Naive thymus-derived CD4-positive, alpha-beta T cell (primary cell): ENCODE data around the gene DMXL1. TPM values are rescaled to one million over a fixed set of nuclear protein-coding genes. Genes with fewer than 3 reads are reported as not detected.

Experiments
- ATAC-seq: fragments of 150-1000 bp; cut with Tn5 transposase; 2 replicates; pipeline ENCODE4 v1.10.0; 2021; ENCODE audit warnings: mild to moderate bottlenecking, moderate library complexity
- CTCF ChIA-PET: fragments of 350-600 bp; sonication (Branson Sonifier 250); formaldehyde crosslinking; loops from one replicate; lab custom pipeline; 2021; ENCODE audit warnings: antibody characterized with exemption; lab: Charles Lee
- POLR2A ChIA-PET: fragments of 350-600 bp; sonication (Branson Sonifier 250); formaldehyde crosslinking; loops from one replicate; lab custom pipeline; 2021; ENCODE audit warnings: antibody characterized with exemption, inconsistent platforms; lab: Charles Lee
- DNase-seq, 9 donors: peaks; one replicate each; pipeline versions ENCODE4 v3.0.0 to v3.0.0-alpha.2; 2020 to 2022; ENCODE audit warnings: mixed read lengths in 1 of 9
- H3K27ac ChIP-seq: one replicate; pipeline ENCODE4 v1.7.0; 2013; ENCODE audit warnings: mild to moderate bottlenecking, low read depth, low read length, moderate library complexity
- H3K27me3 ChIP-seq, 2 donors: one replicate each; pipeline ENCODE4 v1.7.0; 2013; ENCODE audit warnings: low read length in 2 of 2, mild to moderate bottlenecking in 2 of 2, moderate library complexity in 2 of 2; ENCODE audit not compliant: control insufficient read depth in 2 of 2, insufficient read depth in 2 of 2
- H3K36me3 ChIP-seq, 3 experiments: 1 replicate in 2 of 3; 2 replicates in 1 of 3; pipeline ENCODE4 v1.7.0; 2013; ENCODE audit warnings: low read length in 3 of 3, mild to moderate bottlenecking in 3 of 3, moderate library complexity in 1 of 3; ENCODE audit not compliant: insufficient read depth in 3 of 3, control insufficient read depth in 2 of 3
- H3K4me1 ChIP-seq, 2 donors: one replicate each; pipeline ENCODE4 v1.7.0; 2013; ENCODE audit warnings: low read length in 2 of 2, mild to moderate bottlenecking in 2 of 2, moderate library complexity in 1 of 2; ENCODE audit not compliant: control insufficient read depth in 2 of 2, insufficient read depth in 2 of 2
- H3K4me3 ChIP-seq: 2 replicates; pipeline ENCODE4 v1.7.0; 2013; ENCODE audit warnings: mild to moderate bottlenecking, low read length
- H3K9me3 ChIP-seq, 3 experiments: 1 replicate in 2 of 3; 2 replicates in 1 of 3; pipeline ENCODE4 v1.7.0; 2013; ENCODE audit warnings: low read length in 3 of 3; ENCODE audit not compliant: control insufficient read depth in 2 of 3
- H3K27ac Mint-ChIP-seq, 9 donors: one replicate each; pipeline ENCODE4 v1.8.0; 2020 to 2022; ENCODE audit warnings: mixed read lengths in 9 of 9, mild to moderate bottlenecking in 8 of 9, moderate library complexity in 5 of 9, inconsistent platforms in 2 of 9
- H3K27me3 Mint-ChIP-seq, 5 donors: one replicate each; pipeline ENCODE4 v1.8.0; 2021 to 2022; ENCODE audit warnings: mixed read lengths in 5 of 5, mild to moderate bottlenecking in 1 of 5
- H3K36me3 Mint-ChIP-seq, 5 donors: one replicate each; pipeline ENCODE4 v1.8.0; 2020 to 2022; ENCODE audit warnings: mixed read lengths in 5 of 5, mild to moderate bottlenecking in 3 of 5, inconsistent platforms in 1 of 5
- H3K4me1 Mint-ChIP-seq, 7 donors: one replicate each; pipeline ENCODE4 v1.8.0; 2020 to 2022; ENCODE audit warnings: mixed read lengths in 7 of 7, mild to moderate bottlenecking in 3 of 7, inconsistent platforms in 1 of 7
- H3K4me3 Mint-ChIP-seq, 10 donors: one replicate each; pipeline ENCODE4 v1.8.0; 2020 to 2022; ENCODE audit warnings: mild to moderate bottlenecking in 10 of 10, mixed read lengths in 10 of 10, moderate library complexity in 6 of 10, inconsistent platforms in 2 of 10
- H3K9me3 Mint-ChIP-seq, 11 donors: one replicate each; pipeline ENCODE4 v1.8.0; 2020 to 2022; ENCODE audit warnings: mixed read lengths in 11 of 11, mild to moderate bottlenecking in 4 of 11, inconsistent platforms in 1 of 11, moderate library complexity in 1 of 11
- intact Hi-C, 2 donors: fragments of 100-400 bp; cut with micrococcal nuclease; formaldehyde crosslinking; loops; one replicate each; pipeline ENCODE4 v1.15.1; 2023
- polyA plus RNA-seq, 2 donors: library from polyadenylated mRNA; unstranded; fragments of 300-500 nt; fragmentation: Illumina TruSeq; gene quantifications; one replicate each; pipeline ENCODE4 v1.2.3, GENCODE V29; 2021
- total RNA-seq, 6 experiments: library from RNA in 5 of 6; stranded (reverse) in 5 of 6; gene quantifications; 1 replicate in 5 of 6; 2 replicates in 1 of 6; pipeline ENCODE4 v1.2.3 and lab custom pipeline; 2021 to 2026

Gene DMXL1
- total and polyA plus RNA-seq, 7 experiments from 2014 or later, result 16.5 to 40.8 (median 32.0) TPM

DNA sequence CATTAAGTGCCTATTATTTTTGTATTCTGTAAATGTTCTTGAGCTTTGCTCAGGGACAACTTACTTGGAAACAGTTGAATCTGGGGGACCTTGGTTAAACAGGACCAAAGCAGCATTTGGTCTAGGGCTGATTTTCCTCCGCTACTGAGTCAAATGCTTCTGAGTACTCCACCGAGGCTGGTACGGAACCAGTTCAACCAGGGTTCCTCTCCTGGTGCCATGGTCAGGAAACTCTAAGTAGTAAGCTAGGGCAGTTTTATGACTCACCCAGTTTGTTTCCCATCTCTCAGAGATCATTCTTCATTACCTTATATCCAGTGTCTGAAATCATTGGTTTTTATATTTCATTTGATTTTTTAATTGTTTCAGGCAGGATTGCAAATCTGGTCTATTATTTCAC is 173.0 kb downstream of the DMXL1 start:
- intact Hi-C loops, result no loop called here
- Histone ChIP-seq H3K27ac (no peak overlapping the region), H3K4me1 (peaks cover 0 to 6% of the 10 kb centered on the region in 2 donors), H3K27me3 (no peaks in the 10 kb centered on the region), H3K4me3 (no peak overlapping the region), H3K9me3 (no peaks in the 10 kb centered on the region), H3K36me3 (no peaks in the 10 kb centered on the region)
- POLR2A ChIA-PET, result no interaction called here
- H3K4me1 Mint-ChIP-seq, result peaks cover 4 to 7% (median 6%) of the 10 kb centered on the region in 7 donors
- H3K27ac Mint-ChIP-seq, result peak overlapping the region in 2 of 9 donors; percentile 55 to 66
- DNase-seq, result no peak
- peaks cover 0 to 38% (median 27%) of the 10 kb centered on the region in 5 donors for H3K36me3 Mint-ChIP-seq
- CTCF ChIA-PET, result no interaction called here
- no peaks in the 10 kb centered on the region for H3K9me3 Mint-ChIP-seq
- no peaks in the 10 kb centered on the region for H3K27me3 Mint-ChIP-seq
- no peak overlapping the region for H3K4me3 Mint-ChIP-seq
- ATAC-seq, result no peak

DNA sequence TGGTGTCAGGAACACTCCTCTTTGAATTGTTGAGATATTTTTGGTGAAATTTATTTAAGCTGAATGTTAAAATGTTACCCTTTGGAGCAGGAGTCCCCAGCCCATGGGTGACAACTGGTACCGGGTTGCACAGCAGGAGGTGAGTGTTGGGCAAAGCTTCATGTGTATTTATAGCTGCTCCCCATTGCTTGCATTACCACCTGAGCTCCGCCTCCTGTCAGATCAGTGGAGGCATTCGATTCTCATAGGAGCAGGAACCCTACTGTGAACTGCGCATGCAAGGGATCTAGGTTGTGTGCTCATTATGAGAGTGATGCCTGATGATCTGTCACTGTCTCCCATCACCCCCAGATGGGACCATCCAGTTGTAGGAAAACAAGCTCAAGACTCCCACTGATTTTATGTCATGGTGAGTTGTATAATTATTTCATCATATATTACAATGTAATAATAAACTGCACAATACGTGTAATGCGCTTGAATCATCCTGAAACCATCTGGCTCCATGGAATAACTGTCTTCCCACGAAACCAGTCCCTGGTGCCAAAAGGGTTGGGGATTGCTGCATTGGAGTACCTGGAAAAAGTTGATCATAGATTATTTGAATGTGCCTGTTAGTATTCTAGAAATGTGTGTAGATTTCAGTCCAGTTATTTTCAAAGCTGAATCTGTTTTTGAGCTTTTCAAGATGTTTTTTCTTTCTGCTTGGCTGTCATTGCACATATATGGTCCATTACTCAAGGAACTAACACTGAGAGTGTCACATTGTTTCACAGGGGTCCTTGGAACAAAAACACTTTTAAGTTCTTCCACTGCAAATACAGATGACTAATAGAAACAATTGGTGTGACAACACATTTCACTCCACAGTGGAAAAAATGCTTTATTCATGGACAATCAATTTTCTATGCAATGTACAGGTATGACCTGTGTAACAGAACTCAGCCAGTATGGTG is 180.3 kb downstream of the DMXL1 start:
- no peak overlapping the region for H3K4me3 ChIP-seq
- no peaks in the 10 kb centered on the region for H3K9me3 ChIP-seq
- CTCF ChIA-PET, result no interaction called here
- Mint-ChIP-seq H3K27ac (no peak overlapping the region), H3K9me3 (peaks cover 0 to 39% (median 14%) of the 10 kb centered on the region in 11 donors), H3K36me3 (peaks cover 18 to 33% (median 29%) of the 10 kb centered on the region in 5 donors), H3K4me1 (peaks cover 0 to 5% (median 1%) of the 10 kb centered on the region in 7 donors), H3K4me3 (no peak overlapping the region), H3K27me3 (no peaks in the 10 kb centered on the region)
- no peak overlapping the region for H3K27ac ChIP-seq
- no peaks in the 10 kb centered on the region for H3K36me3 ChIP-seq
- no peaks in the 10 kb centered on the region for H3K4me1 ChIP-seq
- H3K27me3 ChIP-seq, result no peaks in the 10 kb centered on the region
- POLR2A ChIA-PET, result interaction anchor here (1.1 kb wide), 1 partner anchor 10 kb away, joined by 3 read pairs; no protein-coding TSS in a partner anchor
- intact Hi-C loops, result no loop called here
- no peak for ATAC-seq
- DNase-seq, result no peak

DNA sequence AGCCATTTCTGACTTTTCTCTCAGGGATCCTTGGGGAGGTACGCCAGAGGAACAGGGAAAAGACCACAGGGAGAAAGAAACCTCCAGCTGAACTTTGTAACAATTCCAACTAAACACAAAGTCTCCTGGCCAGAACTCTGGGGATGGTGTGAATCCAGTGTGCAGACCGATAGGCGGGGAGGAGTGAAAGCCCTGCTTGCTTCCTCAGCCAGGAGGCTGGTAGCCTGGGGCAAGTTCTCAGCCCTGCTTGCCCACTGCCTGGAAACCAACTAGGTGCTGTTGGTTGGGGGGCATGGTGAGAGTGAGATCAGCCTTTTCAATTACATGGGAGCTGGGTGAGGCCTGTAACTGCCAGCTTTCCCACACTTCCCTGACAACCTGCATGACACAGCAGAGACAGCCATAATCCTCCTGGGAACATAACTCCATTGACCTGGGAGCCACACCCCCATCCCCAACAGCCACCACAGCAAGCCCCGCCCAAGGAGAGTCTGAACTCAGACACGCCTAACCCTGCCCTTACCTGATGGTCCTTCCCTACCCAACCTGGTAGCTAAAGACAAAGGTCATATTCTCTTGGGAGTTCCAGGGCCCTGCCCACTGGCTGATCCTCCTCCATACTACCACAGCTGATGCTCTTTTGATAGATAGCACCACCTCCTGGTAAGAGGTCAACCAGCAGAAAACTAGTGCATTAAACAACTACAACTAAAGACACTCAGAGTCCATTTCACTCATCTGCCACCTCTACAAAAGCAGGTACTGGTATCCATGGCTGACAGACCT is 184.9 kb downstream of the DMXL1 start:
- intact Hi-C loops, result loop anchor here in 1 of 2 donors (1.0 kb wide), 2 partner anchors 233 to 267 kb away; partner anchors contain the start of gene DTWD2
- H3K4me1 Mint-ChIP-seq, result peaks cover 0 to 5% (median 1%) of the 10 kb centered on the region in 7 donors
- peaks cover 15 to 75% (median 35%) of the 10 kb centered on the region in 11 donors for H3K9me3 Mint-ChIP-seq
- H3K27ac ChIP-seq, result no peak overlapping the region
- no peak overlapping the region for H3K27ac Mint-ChIP-seq
- H3K4me3 Mint-ChIP-seq, result no peak overlapping the region
- peaks cover 0 to 2% (median 0%) of the 10 kb centered on the region in 3 experiments for H3K9me3 ChIP-seq
- no peaks in the 10 kb centered on the region for H3K4me1 ChIP-seq
- ATAC-seq (peak; percentile 59), DNase-seq (no peak)
- H3K36me3 Mint-ChIP-seq, result peaks cover 17 to 58% (median 28%) of the 10 kb centered on the region in 5 donors
- H3K36me3 ChIP-seq, result no peaks in the 10 kb centered on the region
- H3K27me3 Mint-ChIP-seq, result no peaks in the 10 kb centered on the region
- POLR2A ChIA-PET, result no interaction called here
- no peaks in the 10 kb centered on the region for H3K27me3 ChIP-seq
- CTCF ChIA-PET, result no interaction called here
- no peak overlapping the region for H3K4me3 ChIP-seq

DNA sequence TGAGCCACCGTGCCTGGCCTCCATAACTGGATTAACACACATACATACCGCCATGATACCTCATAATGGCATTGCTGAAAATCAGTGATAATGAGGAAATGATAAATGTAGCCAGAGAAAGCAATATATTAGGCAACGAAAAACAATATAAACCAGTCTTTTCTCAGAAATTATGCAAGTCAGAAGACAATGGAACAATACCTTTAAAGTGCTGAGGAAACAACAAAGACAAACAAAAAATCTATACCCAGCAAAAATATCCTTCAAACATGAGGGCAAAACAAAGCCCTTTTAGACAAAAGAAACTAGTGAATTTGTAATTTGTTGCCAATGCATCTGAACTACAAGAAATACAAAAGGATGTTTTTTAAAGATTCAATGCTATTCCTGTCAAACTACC is 186.7 kb downstream of the DMXL1 start:
- ATAC-seq, result no peak
- H3K4me3 ChIP-seq, result no peak overlapping the region
- no peaks in the 10 kb centered on the region for H3K27me3 ChIP-seq
- ChIA-PET POLR2A (no interaction called here), CTCF (no interaction called here)
- H3K36me3 ChIP-seq, result no peaks in the 10 kb centered on the region
- no peak overlapping the region for H3K4me3 Mint-ChIP-seq
- peaks cover 0 to 16% (median 0%) of the 10 kb centered on the region in 3 experiments for H3K9me3 ChIP-seq
- no peak for DNase-seq
- no peak overlapping the region for H3K27ac Mint-ChIP-seq
- no peak overlapping the region for H3K27ac ChIP-seq
- intact Hi-C loops, result no loop called here
- peaks cover 15 to 91% (median 39%) of the 10 kb centered on the region in 11 donors for H3K9me3 Mint-ChIP-seq
- H3K27me3 Mint-ChIP-seq, result no peaks in the 10 kb centered on the region
- peaks cover 0 to 5% (median 1%) of the 10 kb centered on the region in 7 donors for H3K4me1 Mint-ChIP-seq
- no peaks in the 10 kb centered on the region for H3K4me1 ChIP-seq
- peaks cover 9 to 53% (median 20%) of the 10 kb centered on the region in 5 donors for H3K36me3 Mint-ChIP-seq

DNA sequence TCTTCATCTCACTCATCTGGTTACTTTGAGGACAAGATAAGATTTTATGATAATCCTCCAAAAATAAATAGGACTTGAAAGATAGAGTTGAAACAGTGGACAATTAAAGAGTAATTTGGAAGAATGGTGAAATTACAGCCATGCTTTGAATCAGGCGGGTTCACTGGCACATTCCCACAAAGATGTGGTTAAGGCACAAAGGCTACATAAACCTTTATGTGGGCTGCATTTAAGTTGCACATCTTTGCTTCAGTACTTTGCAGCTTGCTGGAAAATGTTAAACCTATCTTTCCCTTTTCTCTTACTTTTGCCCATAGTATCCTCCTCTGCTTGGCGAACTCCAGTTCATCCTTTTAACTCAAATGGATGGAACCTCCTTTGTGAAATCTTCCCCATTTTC is 192.8 kb downstream of the DMXL1 start:
- POLR2A ChIA-PET, result interaction anchor here (1.2 to 1.6 kb wide), 4 partner anchors 10 to 74 kb away, joined by 3 to 4 read pairs (median 4); no protein-coding TSS in a partner anchor
- intact Hi-C loops, result no loop called here
- H3K27ac ChIP-seq, result no peak overlapping the region
- H3K9me3 ChIP-seq, result peaks cover 0 to 16% (median 0%) of the 10 kb centered on the region in 3 experiments
- Mint-ChIP-seq H3K9me3 (peaks cover 0 to 49% (median 17%) of the 10 kb centered on the region in 11 donors), H3K27ac (peak overlapping the region in 3 of 9 donors; percentile 58 to 81 (median 79)), H3K27me3 (no peaks in the 10 kb centered on the region), H3K4me1 (peaks cover 16 to 55% (median 45%) of the 10 kb centered on the region in 7 donors), H3K36me3 (peaks cover 0 to 51% (median 12%) of the 10 kb centered on the region in 5 donors), H3K4me3 (peak overlapping the region in 5 of 10 donors; percentile 4 to 66 (median 21))
- H3K36me3 ChIP-seq, result peaks cover 0 to 5% (median 0%) of the 10 kb centered on the region in 3 experiments
- H3K4me1 ChIP-seq, result peaks cover 6 to 14% of the 10 kb centered on the region in 2 donors
- H3K27me3 ChIP-seq, result no peaks in the 10 kb centered on the region
- DNase-seq, result no peak
- no peak for ATAC-seq
- CTCF ChIA-PET, result interaction anchor here (1.0 to 1.1 kb wide), 2 partner anchors 14 to 171 kb away, joined by 3 read pairs; no protein-coding TSS in a partner anchor
- no peak overlapping the region for H3K4me3 ChIP-seq

DNA sequence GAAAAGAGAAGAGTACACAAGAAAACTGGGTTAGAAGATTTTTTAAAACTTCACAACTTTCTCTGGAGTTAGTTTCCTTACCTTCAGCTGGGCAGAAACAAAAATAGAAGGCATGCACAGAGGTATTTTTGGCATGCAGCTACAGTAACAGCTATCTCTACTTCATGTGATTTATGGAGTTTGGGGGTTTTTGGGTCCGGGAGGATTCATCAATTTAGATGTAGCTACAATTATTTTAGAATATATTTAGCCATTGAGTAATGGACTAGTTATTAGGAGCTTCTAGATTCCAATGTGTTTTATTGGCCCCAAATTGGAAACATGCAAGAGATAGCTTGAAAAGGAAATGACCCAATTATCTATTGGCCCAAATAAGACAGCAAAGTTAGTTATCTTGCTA is 193.3 kb downstream of the DMXL1 start:
- Mint-ChIP-seq H3K27ac (peak overlapping the region in 1 of 9 donors; percentile 81), H3K4me1 (peaks cover 18 to 55% (median 45%) of the 10 kb centered on the region in 7 donors), H3K36me3 (peaks cover 0 to 47% (median 12%) of the 10 kb centered on the region in 5 donors), H3K4me3 (peak overlapping the region in 4 of 10 donors; percentile 4 to 66 (median 38)), H3K9me3 (peaks cover 0 to 44% (median 14%) of the 10 kb centered on the region in 11 donors), H3K27me3 (no peaks in the 10 kb centered on the region)
- POLR2A ChIA-PET, result interaction anchor here (1.2 to 1.6 kb wide), 4 partner anchors 9 to 73 kb away, joined by 3 to 4 read pairs (median 4); no protein-coding TSS in a partner anchor
- peaks cover 0 to 11% (median 0%) of the 10 kb centered on the region in 3 experiments for H3K36me3 ChIP-seq
- CTCF ChIA-PET, result interaction anchor here (1.0 to 1.1 kb wide), 2 partner anchors 14 to 171 kb away, joined by 3 read pairs; no protein-coding TSS in a partner anchor
- intact Hi-C loops, result no loop called here
- H3K27ac ChIP-seq, result no peak overlapping the region
- no peak overlapping the region for H3K4me3 ChIP-seq
- H3K27me3 ChIP-seq, result no peaks in the 10 kb centered on the region
- peaks cover 6 to 14% of the 10 kb centered on the region in 2 donors for H3K4me1 ChIP-seq
- DNase-seq, result no peak
- peaks cover 0 to 16% (median 0%) of the 10 kb centered on the region in 3 experiments for H3K9me3 ChIP-seq
- ATAC-seq, result no peak
